Prostate gland (tissue), 2 donors: ENCODE results near the gene TRAF2. TPM values are rescaled to one million over a fixed set of nuclear protein-coding genes. Genes with fewer than 3 reads are reported as not detected.

Experiments used
- DNase-seq: peaks from one replicate; pipeline ENCODE4 v3.0.0-alpha.2; 2019; ENCODE audit warnings: low spot score
- H3K27ac ChIP-seq, 2 donors: fragments of 200-600 bp; sonication (generic); 2 replicates each; pipeline ENCODE4 v1.5.1; 2017 to 2019
- H3K27me3 ChIP-seq: fragments of 200-600 bp; sonication (generic); replicated peaks from 2 replicates; pipeline ENCODE4 v1.5.1; 2019; ENCODE audit not compliant: insufficient read depth
- H3K36me3 ChIP-seq, 2 donors: fragments of 200-600 bp; sonication (generic); 1 replicate in 1 of 2; 2 replicates in 1 of 2; pipeline versions ENCODE4 v1.5.1 to v1.8.1; 2017 to 2019
- H3K4me1 ChIP-seq: fragments of 200-600 bp; sonication (generic); replicated peaks from 2 replicates; pipeline ENCODE4 v1.5.1; 2019
- H3K4me3 ChIP-seq, 2 donors: fragments of 200-600 bp; sonication (generic); 2 replicates each; pipeline ENCODE4 v1.5.1; 2017 to 2019
- H3K9me3 ChIP-seq: fragments of 200-600 bp; sonication (generic); 2 replicates; pipeline ENCODE4 v1.5.1; 2017
- POLR2A ChIP-seq: fragments of 450-650 bp; IDR thresholded peaks from one replicate; pipeline ENCODE4 v1.6.1; 2016; ENCODE audit warnings: antibody characterized with exemption, mild to moderate bottlenecking
- POLR2AphosphoS5 ChIP-seq: sonication (generic); formaldehyde crosslinking; IDR thresholded peaks from one replicate; pipeline ENCODE4 v1.6.1; 2017; ENCODE audit warnings: antibody characterized with exemption
- WGBS: methylation state at CpG from one replicate; pipeline ENCODE4 v1.1.5; 2018; 5-methylcytosine and 5-hydroxymethylcytosine counted together
- intact Hi-C: fragments of 100-400 bp; cut with DNase I; formaldehyde crosslinking; loops from one replicate; pipeline ENCODE4 v1.14.2; 2022
- total RNA-seq, 2 donors: library from RNA; depleted of rRNA; stranded (reverse); fragments of >200 nt; gene quantifications; one replicate each; pipeline ENCODE4 v1.1.0, GENCODE V29; 2016
- TF ChIP-seq, protein P1 (sequence below), 4 experiments: fragments of 200-600 bp in 2 of 4; fragments of 450-650 bp in 2 of 4; sonication (generic) in 2 of 4; IDR thresholded peaks; 1 replicate in 3 of 4; 2 replicates in 1 of 4; pipeline ENCODE4 v1.5.1; 2016 to 2019; ENCODE audit warnings: antibody characterized with exemption in 4 of 4, mild to moderate bottlenecking in 2 of 4, moderate library complexity in 2 of 4

TRAF2 gene
- total RNA-seq, 2 donors from 2014 or later, result 23.6 to 24.2 TPM

DNA sequence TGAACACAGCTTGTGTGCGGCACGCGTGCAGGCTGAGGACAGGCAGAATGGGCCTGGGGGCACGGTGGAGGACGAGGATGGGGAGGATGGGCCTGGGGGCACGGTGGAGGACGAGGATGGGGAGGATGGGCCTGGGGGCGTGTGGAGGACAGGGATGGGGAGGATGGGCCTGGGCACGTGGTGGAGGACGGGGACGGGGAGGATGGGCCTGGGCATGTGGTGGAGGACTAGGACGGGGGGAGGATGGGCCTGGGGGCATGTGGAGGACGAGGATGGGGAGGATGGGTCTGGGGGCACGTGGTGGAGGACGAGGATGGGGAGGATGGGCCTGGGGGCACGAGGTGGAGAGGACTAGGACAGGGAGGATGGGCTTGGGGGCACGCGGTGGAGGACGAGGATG lies 36.2 kb downstream of the TRAF2 start:
- peaks cover 11 to 15% of the 10 kb centered on the region in 2 donors for H3K36me3 ChIP-seq

GRCh38 chr9:136923881-136924280 lies 37.6 kb downstream of the TRAF2 start:
- DNase-seq, result no peak
- 97% methylated on average over 19 of the region's 19 CpGs for WGBS
- Histone ChIP-seq H3K27me3 (no peaks in the 10 kb centered on the region), H3K27ac (no peak overlapping the region), H3K9me3 (no peaks in the 10 kb centered on the region), H3K4me3 (no peak overlapping the region), H3K4me1 (no peaks in the 10 kb centered on the region), H3K36me3 (peaks cover 11 to 13% of the 10 kb centered on the region in 2 donors)
- intact Hi-C loops, result no loop called here
- TF ChIP-seq POLR2A (no peak), POLR2AphosphoS5 (no peak)
- TF ChIP-seq, protein P1, sequence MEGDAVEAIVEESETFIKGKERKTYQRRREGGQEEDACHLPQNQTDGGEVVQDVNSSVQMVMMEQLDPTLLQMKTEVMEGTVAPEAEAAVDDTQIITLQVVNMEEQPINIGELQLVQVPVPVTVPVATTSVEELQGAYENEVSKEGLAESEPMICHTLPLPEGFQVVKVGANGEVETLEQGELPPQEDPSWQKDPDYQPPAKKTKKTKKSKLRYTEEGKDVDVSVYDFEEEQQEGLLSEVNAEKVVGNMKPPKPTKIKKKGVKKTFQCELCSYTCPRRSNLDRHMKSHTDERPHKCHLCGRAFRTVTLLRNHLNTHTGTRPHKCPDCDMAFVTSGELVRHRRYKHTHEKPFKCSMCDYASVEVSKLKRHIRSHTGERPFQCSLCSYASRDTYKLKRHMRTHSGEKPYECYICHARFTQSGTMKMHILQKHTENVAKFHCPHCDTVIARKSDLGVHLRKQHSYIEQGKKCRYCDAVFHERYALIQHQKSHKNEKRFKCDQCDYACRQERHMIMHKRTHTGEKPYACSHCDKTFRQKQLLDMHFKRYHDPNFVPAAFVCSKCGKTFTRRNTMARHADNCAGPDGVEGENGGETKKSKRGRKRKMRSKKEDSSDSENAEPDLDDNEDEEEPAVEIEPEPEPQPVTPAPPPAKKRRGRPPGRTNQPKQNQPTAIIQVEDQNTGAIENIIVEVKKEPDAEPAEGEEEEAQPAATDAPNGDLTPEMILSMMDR (IDR thresholded peaks at IDR 0.05), result no peak

More for the DNA sequence above, 36.2 kb downstream of the TRAF2 start:
- H3K9me3 ChIP-seq, result no peaks in the 10 kb centered on the region
- no peaks in the 10 kb centered on the region for H3K27me3 ChIP-seq
- TF ChIP-seq POLR2A (no peak), POLR2AphosphoS5 (no peak)
- TF ChIP-seq, protein P1 (IDR thresholded peaks at IDR 0.05), result no peak
- intact Hi-C loops, result no loop called here
- H3K27ac ChIP-seq, result no peak overlapping the region
- no peak overlapping the region for H3K4me3 ChIP-seq
- no peaks in the 10 kb centered on the region for H3K4me1 ChIP-seq
- no peak for DNase-seq
- WGBS, result 81% methylated on average over 18 of the region's 19 CpGs

DNA sequence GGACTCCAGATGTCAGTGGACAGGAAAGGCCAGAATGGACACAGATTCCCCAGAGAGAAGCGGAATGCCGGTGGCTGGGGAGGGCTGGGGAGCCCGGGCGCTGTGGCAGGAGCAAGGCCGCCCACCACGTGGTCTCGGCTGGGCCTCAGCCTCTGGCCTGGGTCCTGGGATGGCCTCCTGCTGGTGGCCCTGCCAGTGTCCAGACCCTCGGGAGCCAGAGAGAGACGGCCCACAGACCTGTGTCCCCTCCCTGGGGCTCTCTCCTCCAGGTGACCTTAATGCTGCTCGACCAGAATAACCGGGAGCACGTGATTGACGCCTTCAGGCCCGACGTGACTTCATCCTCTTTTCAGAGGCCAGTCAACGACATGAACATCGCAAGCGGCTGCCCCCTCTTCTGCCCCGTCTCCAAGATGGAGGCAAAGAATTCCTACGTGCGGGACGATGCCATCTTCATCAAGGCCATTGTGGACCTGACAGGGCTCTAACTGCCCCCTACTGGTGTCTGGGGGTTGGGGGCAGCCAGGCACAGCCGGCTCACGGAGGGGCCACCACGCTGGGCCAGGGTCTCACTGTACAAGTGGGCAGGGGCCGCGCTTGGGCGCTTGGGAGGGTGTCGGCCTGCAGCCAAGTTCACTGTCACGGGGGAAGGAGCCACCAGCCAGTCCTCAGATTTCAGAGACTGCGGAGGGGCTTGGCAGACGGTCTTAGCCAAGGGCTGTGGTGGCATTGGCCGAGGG lies 39.3 kb downstream of the TRAF2 start:
- Histone ChIP-seq H3K36me3 (peaks cover 6 to 11% of the 10 kb centered on the region in 2 donors), H3K27ac (no peak overlapping the region), H3K27me3 (no peaks in the 10 kb centered on the region), H3K9me3 (no peaks in the 10 kb centered on the region), H3K4me3 (no peak overlapping the region), H3K4me1 (no peaks in the 10 kb centered on the region)
- intact Hi-C loops, result no loop called here
- TF ChIP-seq, protein P1 (IDR thresholded peaks at IDR 0.05), result no peak
- TF ChIP-seq POLR2AphosphoS5 (no peak), POLR2A (no peak)
- no peak for DNase-seq
- WGBS, result 75% methylated on average over 32 of the region's 33 CpGs

- TF ChIP-seq, protein P1 (IDR thresholded peaks at IDR 0.05), result no peak
- no peak for TF ChIP-seq POLR2A
- no peak for TF ChIP-seq POLR2AphosphoS5
Observed at GRCh38 chr9:136926154-136926704, 39.9 kb downstream of the TRAF2 start.

DNA sequence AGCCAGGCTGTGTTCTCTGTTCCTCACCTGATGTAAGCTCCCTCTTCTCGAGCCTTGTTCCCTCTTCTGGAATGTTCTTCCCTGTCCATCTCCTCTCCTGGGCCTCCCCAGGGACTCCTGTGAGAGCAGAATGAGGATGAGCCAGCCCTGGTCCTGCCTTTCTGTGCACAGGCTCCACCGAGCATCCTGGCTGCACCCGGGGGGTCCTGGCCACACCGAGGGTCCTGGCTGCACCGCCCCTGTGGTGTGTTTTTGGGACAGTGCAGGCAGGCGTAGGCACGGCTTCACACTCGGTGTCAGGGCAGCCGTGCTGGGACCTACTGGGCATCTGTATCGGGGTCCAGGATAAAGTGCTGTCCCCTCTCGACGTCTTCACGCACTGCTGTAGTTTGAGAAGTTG lies 40.4 kb downstream of the TRAF2 start:
- no peaks in the 10 kb centered on the region for H3K4me1 ChIP-seq
- no peak for DNase-seq
- no peak overlapping the region for H3K4me3 ChIP-seq
- 95% methylated on average over 13 of the region's 13 CpGs for WGBS
- H3K9me3 ChIP-seq, result no peaks in the 10 kb centered on the region
- H3K27me3 ChIP-seq, result no peaks in the 10 kb centered on the region
- no peak overlapping the region for H3K27ac ChIP-seq
- no peak for TF ChIP-seq POLR2A
- TF ChIP-seq, protein P1 (IDR thresholded peaks at IDR 0.05), result no peak
- TF ChIP-seq POLR2AphosphoS5, result no peak
- H3K36me3 ChIP-seq, result peaks cover 0 to 4% of the 10 kb centered on the region in 2 donors
- intact Hi-C loops, result no loop called here

More at GRCh38 chr9:136926154-136926704, 39.9 kb downstream of the TRAF2 start:
- Histone ChIP-seq H3K27ac (no peak overlapping the region), H3K27me3 (no peaks in the 10 kb centered on the region), H3K36me3 (peaks cover under 1 to 6% of the 10 kb centered on the region in 2 donors), H3K4me1 (no peaks in the 10 kb centered on the region), H3K9me3 (no peaks in the 10 kb centered on the region), H3K4me3 (no peak overlapping the region)
- intact Hi-C loops, result no loop called here
- DNase-seq, result no peak
- 83% methylated on average over 9 of the region's 9 CpGs for WGBS
